ENCODE data around the gene TMEM45B.
"Not testable (repeated sequence)": the region's sequence is repeated elsewhere in the genome, so short reads cannot be mapped to it uniquely, and the experiment has no call there.

TMEM45B gene

GRCh38 chr11:129813231-129813791 is 2.3 kb upstream of the TMEM45B start:
- no peak for ATAC-seq

- ATAC-seq = peak; percentile 33 to 47
These were observed 1.2 kb upstream of the TMEM45B start for GRCh38 chr11:129814244-129815014.

- ATAC-seq = no peak
These were observed 1.9 kb downstream of the TMEM45B start for GRCh38 chr11:129817534-129818051.

GRCh38 chr11:129818236-129818635 is 2.6 kb downstream of the TMEM45B start:
- not testable (repeated sequence) for ATAC-seq

- ATAC-seq = no peak
These were observed 3.6 kb downstream of the TMEM45B start for GRCh38 chr11:129819237-129819636.

GRCh38 chr11:129820228-129820627 is 4.6 kb downstream of the TMEM45B start:
- ATAC-seq = not testable (repeated sequence)

GRCh38 chr11:129823281-129823680 is 7.6 kb downstream of the TMEM45B start:
- not testable (repeated sequence) for ATAC-seq

GRCh38 chr11:129823799-129824198 is 8.2 kb downstream of the TMEM45B start:
- not testable (repeated sequence) for ATAC-seq

- peak; percentile 9 to 24 for ATAC-seq
These were observed 9.7 kb downstream of the TMEM45B start for GRCh38 chr11:129825380-129825779.

GRCh38 chr11:129828301-129828836 is 12.7 kb downstream of the TMEM45B start:
- no peak for ATAC-seq

GRCh38 chr11:129829497-129829896 is 13.8 kb downstream of the TMEM45B start:
- peak; percentile 58 to 59 for ATAC-seq

GRCh38 chr11:129831227-129831626 is 15.6 kb downstream of the TMEM45B start:
- not testable (repeated sequence) for ATAC-seq

- not testable (repeated sequence) for ATAC-seq
These were observed 17.6 kb downstream of the TMEM45B start for GRCh38 chr11:129833260-129833659.

GRCh38 chr11:129836423-129836891 is 20.8 kb downstream of the TMEM45B start:
- ATAC-seq = peak in 1 of 2 donors; percentile 66

- no peak for ATAC-seq
These were observed 21.3 kb downstream of the TMEM45B start for GRCh38 chr11:129836979-129837378.

- no peak for ATAC-seq
These were observed 24.6 kb downstream of the TMEM45B start for GRCh38 chr11:129840236-129840635.

- ATAC-seq = no peak
These were observed 26.5 kb downstream of the TMEM45B start for GRCh38 chr11:129842138-129842537.

- ATAC-seq = peak; percentile 51 to 75
These were observed 31.1 kb downstream of the TMEM45B start for GRCh38 chr11:129846508-129847335.

GRCh38 chr11:129847361-129847760 is 31.7 kb downstream of the TMEM45B start:
- ATAC-seq = not testable (repeated sequence)

GRCh38 chr11:129849447-129850130 is 33.9 kb downstream of the TMEM45B start:
- ATAC-seq = no peak

GRCh38 chr11:129852125-129852740 is 36.6 kb downstream of the TMEM45B start:
- no peak for ATAC-seq
